AG09319 (cell line): Measurements from ENCODE around the gene C20orf96.
"Not testable (repeated sequence)": the region's sequence is repeated elsewhere in the genome, so short reads cannot be mapped to it uniquely, and the experiment has no call there.

ENCODE experiments used
- DNase-seq: peaks from one replicate; pipeline ENCODE4 v3.0.0-alpha.2; 2010; ENCODE audit warnings: low read depth; ENCODE audit errors: extremely low read depth
- CTCF ChIP-seq: IDR thresholded peaks from 2 replicates; pipeline ENCODE4 v1.5.1; 2011; ENCODE audit warnings: low read depth, mild to moderate bottlenecking, inconsistent platforms, low read length, moderate library complexity

The C20orf96 gene

GRCh38 chr20:270517-270916 lies 20.0 kb downstream of the C20orf96 start:
- no peak for TF ChIP-seq CTCF
- no peak for DNase-seq

GRCh38 chr20:266596-267562 lies 23.7 kb downstream of the C20orf96 start:
- DNase-seq: peak; percentile 20
- peak; percentile 92 for TF ChIP-seq CTCF

- TF ChIP-seq CTCF: no peak
- DNase-seq: no peak
Measured at GRCh38 chr20:263701-264100, 26.8 kb downstream of the C20orf96 start.

- TF ChIP-seq CTCF: no peak
- DNase-seq: no peak
Measured at GRCh38 chr20:259981-260380, 30.6 kb downstream of the C20orf96 start.

GRCh38 chr20:258963-259362 lies 31.6 kb downstream of the C20orf96 start:
- peak; percentile 18 for TF ChIP-seq CTCF
- no peak for DNase-seq

- DNase-seq: no peak
- TF ChIP-seq CTCF: no peak
Measured at GRCh38 chr20:258269-258858, 32.2 kb downstream of the C20orf96 start.

- no peak for DNase-seq
- no peak for TF ChIP-seq CTCF
Measured at GRCh38 chr20:257419-257818, 33.1 kb downstream of the C20orf96 start, which contains the start of gene DEFB132. DEFB132 (plus strand) TSS chr20:257724; CDS start chr20:257779, 55 bp downstream.

- DNase-seq: not testable (repeated sequence)
Measured at GRCh38 chr20:253447-253846, 37.1 kb downstream of the C20orf96 start.
